Measurements from ENCODE around the gene EVC.

GRCh38 chr4:5706486-5707290 lies 4.3 kb upstream of the EVC start:
- TF ChIP-seq, protein P1, sequence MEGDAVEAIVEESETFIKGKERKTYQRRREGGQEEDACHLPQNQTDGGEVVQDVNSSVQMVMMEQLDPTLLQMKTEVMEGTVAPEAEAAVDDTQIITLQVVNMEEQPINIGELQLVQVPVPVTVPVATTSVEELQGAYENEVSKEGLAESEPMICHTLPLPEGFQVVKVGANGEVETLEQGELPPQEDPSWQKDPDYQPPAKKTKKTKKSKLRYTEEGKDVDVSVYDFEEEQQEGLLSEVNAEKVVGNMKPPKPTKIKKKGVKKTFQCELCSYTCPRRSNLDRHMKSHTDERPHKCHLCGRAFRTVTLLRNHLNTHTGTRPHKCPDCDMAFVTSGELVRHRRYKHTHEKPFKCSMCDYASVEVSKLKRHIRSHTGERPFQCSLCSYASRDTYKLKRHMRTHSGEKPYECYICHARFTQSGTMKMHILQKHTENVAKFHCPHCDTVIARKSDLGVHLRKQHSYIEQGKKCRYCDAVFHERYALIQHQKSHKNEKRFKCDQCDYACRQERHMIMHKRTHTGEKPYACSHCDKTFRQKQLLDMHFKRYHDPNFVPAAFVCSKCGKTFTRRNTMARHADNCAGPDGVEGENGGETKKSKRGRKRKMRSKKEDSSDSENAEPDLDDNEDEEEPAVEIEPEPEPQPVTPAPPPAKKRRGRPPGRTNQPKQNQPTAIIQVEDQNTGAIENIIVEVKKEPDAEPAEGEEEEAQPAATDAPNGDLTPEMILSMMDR (IDR thresholded peaks at IDR 0.05; ENCODE audit: borderline replicate concordance, extremely low read depth, low read length, poor library complexity, severe bottlenecking) = no peak
- TF ChIP-seq EZH2 (IDR thresholded peaks at IDR 0.05; ENCODE audit: borderline replicate concordance, low read depth, low read length, severe bottlenecking) = no peak
